GM18508 (cell line): ENCODE results near the gene CD180.

Source experiments
- ATAC-seq: cut with Tn5 transposase; IDR thresholded peaks from one replicate; pipeline ENCODE4 v1.9.1; 2021; ENCODE audit warnings: moderate number of reproducible peaks; ENCODE audit not compliant: insufficient read depth, unreplicated experiment

The CD180 gene

DNA sequence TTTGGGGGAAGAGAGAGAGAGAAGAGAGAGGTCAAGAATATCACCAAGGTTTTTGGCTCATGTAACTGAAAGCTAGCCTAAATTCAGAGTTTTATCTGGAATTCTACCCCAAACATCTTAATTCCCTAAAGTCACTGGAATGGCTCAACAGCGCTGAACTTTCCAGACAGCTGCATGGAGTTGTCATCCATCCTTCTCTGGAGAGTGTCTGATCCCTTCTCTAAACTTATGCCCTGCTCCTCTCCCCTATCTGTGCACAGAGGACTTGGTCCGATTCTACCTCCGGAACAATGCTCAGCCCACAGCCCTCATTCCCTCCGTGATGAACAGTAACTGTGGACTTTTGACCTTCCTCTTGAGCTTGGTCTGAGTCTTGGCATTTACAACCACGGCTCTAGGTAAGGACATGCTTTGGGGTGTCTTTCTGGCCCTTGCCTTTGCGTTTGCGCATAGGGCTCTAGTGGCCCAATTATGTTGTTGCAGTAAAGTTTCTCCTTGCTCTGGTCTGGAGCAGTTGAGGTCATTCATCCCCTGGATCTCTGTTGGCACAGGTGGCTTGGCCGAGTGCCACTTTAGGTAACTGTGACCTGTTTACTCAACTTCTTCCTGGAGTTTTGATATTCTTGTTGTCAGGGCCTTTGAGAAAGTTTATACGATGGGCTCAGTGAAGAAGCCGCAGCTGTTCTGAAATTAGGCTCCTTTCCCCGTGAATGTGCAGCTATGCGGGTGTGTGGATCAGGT is 18.3 kb upstream of the CD180 start:
- no peak for ATAC-seq

DNA sequence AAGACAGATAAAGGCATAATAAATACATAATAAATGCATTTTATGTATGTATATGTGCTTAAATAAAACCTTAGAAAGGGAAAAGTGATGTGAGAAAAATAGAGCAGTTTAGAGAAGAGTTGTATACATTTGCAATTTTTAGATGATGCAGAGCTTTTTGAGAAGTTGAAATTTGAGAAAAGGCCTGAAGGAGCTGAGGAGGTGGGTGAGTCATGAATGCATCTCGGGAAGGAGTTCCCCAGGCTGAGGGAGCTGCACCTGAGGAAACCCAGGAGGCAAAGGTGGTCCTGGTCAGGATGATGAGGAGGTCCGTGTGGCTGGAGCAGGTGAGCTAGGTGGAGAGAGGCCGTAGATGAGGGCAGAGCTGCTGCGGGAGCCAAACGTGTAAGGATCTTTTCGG is 17.4 kb upstream of the CD180 start:
- ATAC-seq, result no peak

DNA sequence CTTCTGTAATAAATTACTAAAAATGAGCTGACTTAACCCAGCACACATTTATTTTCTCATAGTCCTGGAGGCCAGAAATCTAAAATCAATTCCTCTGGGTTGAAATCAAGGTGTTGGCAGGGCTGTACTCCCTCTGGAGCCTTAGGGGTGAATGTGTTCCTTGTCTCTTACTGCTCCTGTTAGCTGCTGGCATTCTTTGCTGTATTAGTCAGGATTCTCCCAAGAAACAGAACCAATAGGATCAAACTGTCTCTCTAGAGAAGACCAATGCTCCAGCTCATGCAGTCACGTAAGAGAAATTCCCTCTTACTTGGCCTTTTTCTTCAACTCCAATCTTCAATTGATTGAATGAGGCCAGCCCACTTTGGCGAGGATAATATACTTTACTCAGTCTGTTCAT is 15.3 kb upstream of the CD180 start:
- no peak for ATAC-seq

DNA sequence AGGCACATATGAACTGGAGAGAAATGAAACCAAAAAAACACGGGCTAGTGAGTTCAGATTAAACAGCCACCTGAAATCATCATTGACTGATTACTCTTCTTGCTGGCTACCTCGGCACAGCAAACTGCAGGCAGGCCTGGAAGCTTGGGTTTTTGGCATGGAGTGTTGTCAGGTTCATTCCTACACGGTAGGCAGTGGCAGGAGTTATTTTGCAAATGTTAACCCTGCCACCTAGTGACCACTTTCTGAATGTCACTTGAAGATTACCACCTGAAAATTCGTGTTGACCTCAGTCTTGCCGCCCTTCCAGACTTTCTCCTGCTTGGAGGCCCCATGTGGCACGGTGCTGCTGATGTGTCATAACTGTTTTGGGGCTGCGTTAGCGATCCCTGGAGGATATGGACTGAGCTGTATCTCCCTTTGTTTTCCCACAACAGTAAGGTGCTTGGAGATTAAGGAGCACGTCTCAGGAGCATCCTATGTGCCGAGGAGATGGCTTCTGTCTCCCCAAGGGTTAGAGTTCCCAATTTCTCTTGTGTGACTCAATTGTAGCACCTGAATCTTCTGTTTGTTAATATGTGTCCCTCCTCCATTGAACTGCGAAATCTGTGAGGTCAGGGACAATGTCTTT is 12.7 kb upstream of the CD180 start:
- no peak for ATAC-seq

DNA sequence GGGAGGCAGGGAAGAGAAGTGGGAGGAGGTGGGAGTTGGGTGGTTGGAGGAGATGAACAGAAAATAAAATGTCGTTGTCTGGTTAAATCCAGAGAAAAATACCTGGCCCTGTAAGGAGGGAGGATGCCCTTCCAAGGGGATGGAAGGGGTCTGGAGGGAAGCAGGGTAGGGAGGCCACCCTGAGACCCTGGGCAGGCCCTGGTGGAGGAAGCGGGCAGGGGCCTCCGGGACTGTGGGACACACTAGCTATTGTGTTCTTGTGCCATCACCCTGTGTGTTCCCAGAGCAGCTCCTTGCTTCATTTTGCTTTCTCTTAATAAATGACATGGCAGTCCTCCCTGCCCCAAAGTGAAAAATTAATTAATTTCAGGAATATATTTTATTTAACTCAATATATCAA is 11.8 kb upstream of the CD180 start:
- no peak for ATAC-seq

DNA sequence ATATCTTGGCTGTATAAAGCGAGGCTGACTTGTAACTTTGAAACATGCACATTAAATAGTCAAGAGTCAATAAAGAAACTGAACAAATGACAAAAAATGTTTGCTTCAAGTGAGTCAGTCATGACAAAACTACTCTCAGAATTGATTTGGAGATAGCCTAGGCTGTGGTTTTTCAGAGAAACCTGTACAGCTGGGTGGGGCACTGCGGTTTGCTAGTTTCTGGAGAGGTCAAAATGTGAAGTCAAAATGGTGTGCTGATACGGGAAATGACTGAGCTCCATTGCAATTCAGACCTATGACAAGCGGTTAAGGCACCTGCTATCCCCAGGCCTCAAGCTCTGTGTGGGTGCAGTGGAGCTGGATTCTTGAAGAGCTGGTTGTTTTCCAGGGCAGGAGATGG is 10.3 kb upstream of the CD180 start:
- ATAC-seq, result peak; percentile 79

DNA sequence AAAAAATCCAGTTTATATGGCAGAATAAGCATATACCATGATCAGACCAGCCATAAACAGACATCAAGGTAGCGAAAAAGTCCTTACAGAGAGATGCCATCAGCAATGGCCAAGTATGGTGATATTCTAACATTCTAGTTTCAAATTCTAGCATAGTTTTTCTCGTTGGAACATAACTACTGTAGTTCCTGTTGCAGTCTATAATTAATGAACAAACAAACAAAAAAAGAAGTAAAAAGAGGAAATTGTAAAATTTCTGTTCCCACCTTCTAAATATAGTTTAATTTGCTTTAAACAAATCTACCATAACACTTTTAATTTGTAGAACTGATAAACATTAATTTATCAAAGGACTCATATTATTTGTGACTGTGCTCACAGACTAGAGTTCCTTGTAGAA is 9.9 kb upstream of the CD180 start:
- ATAC-seq, result no peak

DNA sequence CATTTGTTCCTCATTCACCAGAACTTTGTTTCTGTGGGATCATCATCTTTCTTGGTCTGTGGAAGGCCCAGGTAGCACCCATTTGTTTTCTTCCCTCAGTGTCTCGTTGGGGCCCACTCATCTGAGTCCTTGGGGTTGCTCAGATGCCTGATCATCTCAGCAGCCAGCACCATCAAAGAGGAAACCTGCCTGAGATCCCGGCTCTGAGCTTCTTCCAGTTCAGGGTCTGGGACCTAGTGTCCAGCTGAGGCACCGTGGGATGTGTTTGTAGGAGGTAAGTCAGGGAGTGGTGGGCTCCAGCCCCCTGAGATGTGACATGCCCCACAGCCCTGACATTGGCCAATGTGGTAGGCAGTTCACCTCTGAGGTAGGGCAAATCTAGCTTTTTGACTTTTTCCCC is 9.4 kb upstream of the CD180 start:
- no peak for ATAC-seq

DNA sequence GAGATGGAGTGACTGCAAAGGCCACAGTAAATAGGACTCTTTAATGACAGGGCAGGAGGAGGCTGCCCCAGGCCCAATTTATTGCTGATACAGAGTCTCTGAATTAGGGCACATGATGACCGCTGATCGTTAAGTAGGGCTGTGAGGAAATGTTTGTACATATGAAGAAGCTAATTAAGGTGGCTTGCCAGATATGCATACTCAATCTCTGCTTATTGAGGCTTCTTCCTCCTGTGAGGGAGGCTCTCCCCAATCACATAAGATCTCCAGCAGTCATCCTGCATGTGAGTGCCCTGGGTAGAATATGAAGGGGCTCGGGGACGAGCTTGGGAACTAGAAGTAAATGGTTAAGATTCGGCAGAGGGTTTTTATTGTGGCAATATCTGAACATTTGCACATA is 8.2 kb upstream of the CD180 start:
- no peak for ATAC-seq

DNA sequence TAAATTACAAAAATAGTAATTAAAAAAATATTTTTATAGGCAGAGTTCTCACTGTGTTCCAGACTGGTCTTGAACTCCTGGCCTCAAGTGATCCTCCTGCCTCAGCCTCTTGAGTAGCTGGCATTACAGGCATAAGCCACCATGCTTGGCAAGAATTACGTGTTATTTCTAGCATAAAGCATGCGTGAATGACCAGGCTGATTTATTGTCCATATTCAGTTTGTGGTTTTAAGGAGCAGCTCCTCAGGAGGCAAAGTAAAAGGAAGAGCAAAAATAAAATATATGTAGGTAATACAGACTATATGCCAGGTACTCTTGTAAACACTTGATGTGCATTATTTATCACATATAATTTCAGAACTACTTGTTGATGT is 7.1 kb upstream of the CD180 start:
- no peak for ATAC-seq

DNA sequence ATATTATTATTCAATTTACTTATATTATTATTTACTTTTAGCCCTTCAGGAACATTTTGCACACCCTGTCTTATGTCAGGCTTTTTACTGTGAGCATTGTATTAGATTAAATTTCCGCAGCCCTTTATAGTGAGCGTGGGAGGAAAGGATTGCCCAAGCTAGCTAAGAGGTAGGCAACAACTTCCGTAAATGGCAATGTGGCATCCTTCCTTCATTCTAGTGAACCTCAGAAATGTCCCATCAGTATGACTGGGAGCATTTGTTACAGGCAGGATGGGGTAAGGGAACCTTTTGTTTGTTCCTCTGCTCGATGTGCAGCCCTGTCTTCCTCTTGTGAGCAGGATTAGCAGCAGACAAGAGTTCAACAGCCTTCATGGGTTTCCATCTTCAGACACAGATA is 6.2 kb upstream of the CD180 start:
- no peak for ATAC-seq

DNA sequence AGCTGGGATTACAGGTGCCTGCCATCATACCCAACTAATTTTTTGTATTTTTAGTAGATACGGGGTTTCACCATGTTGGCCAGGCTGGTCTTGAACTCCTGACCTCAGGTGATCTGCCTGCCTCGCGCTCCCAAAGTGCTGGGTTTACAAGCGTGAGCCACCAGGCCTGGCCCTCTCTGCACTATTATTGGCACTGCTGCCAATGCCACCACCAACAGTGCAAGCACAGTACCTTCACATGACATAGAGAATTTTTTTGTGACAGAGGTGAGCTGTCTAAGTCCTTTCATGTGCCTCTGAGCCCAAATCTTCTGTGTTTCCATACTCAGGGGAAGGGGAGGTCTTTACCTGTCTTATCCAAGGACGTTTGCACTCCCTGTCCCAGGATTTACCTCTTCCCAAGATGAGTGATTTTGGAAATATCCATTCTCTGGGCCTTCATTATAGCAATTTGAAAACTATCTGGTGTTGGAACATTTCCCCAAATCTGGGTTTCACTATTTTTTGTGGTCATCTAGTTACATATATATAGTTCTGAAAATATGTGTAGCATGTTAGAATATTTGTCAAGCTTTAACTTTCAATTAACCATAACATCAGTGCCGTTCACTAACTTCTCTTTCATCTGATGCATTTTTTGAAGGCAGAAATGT is 5.4 kb upstream of the CD180 start:
- ATAC-seq, result no peak

DNA sequence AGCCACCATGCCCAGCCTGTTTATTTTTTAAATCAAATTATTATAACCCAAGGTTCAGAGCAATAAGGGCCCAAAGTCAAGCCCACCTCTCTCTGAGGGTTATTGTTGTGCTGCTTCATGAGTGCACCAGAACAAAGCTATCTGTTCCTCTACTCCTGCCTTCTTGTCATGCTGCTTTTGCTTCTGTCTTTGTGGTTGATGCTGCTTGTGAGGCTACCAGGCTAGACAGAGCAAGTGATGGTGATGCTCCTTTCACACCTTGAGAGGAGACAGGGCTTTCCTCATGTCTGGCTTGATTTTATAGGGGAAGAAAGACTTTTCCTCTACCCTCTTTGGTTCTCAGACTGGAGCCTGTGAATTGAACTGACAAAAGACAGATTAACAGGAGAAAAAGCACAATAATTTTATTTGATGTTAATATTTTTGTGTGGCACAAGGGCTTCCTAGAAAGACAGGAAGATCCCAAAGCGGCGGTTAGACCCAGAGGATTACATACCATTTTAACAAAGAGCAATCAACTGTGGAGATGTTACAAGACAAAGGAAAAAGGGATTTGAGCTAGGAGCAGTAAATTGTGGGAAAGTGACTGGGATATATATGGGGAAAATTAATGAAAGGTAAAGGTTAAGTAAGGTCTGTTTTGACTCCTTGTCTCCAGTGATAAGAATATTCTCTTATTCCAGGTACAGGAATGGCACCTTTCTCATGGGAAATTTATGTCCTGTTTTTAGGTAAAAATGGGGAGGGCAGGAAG is 4.4 kb upstream of the CD180 start:
- no peak for ATAC-seq

DNA sequence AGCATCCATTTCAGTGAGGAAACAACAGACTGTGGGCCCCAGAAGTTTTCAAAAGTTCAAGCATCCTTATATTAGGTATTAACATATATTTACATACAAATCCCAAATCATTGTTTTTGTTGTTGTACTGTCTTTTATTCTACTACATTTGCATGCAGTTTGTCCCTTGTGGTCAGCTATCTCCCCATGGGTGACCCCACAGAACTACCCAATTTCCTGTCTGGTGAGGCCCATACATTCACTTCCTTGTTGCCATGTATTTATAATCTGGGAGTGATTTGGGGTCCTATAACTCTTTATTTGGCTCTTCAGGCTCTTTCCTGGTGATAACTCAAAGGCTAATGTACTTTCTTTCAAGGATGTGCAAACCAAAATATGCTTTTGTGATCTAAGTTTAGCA is 3.3 kb upstream of the CD180 start:
- ATAC-seq, result no peak

DNA sequence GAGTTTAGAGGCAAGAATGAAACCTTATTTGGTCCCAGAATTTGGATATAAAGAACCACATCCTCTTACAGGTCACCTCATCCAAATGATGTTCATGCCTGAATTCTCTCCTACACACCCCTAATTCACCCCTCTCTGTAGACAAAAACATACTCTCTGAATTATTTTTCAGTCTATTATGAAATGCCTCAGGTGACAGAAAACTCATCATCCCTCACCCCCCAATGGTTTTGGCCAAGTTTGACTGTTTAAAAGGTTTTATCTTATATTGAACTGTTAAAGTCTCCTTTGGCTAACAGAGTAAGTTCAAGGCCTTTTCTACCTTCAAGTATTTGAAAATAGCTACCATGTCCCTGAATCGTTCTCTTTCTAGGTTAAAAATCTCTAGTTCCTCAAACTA is 2.3 kb upstream of the CD180 start:
- ATAC-seq, result no peak

DNA sequence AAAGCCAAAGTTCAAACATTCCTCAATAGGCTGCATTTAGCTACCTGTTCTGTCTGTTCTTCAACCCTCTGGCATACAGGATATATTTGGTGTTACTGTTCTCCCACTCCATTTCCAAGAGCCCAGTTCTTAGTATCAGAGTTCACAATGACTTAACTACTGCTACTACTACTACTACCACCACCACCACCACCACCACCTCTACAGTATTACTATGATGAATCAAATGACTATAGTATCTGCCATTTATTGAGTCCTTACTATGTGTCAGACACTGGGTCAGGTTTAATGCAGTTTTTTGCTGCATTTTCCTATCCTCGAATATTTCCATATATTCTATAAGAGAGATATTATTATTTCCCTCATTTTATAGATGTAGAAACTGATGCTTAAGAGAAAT is 937 bp upstream of the CD180 start:
- no peak for ATAC-seq

DNA sequence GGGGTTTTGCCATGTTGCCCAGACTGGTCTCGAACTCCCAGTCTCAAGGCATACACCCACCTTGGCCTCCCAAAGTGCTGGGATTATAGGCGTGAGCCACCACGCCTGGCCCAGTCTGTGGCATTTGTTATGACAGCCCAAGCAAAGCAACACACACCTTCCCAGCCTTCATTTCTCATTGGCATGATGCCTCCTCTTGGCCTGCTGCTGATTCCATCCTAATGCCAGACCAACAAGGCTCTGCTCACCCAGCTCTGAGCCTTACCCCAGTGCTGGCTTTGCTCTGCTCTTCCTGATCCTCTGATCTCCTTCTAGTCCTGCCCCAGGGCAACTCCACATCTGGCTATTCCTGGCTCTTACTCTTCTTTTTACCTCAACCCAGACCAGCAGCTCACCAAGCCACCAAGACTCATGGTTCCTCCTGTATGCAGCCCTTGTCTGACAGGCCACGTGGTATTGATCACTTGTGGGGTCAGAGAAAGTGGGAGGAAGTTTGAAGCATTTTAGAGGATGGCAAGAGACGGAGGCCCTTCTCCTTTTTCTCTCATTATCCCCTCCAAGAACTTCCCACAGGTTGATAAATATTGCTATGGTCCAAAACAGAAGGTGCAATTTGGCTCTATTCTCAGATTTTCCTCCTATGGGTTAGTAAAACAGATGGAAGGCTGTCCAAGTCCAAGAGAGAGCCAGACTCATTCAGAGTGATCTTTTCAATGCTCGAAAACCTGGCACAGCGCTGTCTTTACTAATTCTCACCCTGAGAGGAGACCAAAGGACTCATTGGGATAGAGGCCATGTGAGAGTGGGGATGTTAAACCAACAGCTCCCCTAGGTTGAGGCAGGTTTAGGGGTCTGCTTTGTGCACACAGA is 958 bp downstream of the CD180 start:
- ATAC-seq, result no peak

DNA sequence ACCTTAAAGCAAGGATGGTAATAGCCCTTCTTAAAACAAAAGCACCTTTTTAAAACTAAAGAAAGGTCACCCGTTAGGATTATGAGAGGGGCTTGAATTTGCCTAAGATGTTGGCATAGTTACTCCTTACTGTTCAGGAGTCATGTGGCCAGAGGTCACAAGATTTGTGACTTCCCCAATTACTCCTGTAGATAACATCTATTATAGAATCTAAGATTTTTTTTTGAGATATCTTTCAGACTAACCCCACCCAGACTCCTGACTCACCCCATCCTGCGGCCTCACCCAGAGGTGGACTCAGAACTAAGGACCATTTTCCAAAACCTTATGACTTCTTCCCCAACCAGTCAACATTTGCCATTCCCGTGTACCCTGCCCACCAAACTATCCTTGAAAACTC is 2.4 kb downstream of the CD180 start:
- no peak for ATAC-seq

DNA sequence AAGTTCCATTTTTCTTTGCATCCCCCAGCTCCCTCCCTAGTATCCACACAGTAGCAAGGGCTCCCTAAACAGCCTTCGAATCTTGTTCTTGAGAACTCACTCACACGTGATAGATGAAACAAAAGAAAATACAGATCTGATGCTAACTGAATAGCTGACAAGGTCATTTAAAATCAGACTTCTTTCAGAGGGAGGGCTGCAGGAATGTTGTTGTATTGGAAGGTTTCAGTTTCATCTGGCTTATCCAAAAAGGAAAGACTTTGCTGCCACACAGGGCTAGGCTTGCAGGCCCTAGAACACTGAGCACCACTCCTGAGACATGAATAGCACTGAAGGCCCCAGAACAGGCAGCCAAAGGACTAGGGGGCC is 3.2 kb downstream of the CD180 start:
- ATAC-seq, result no peak

DNA sequence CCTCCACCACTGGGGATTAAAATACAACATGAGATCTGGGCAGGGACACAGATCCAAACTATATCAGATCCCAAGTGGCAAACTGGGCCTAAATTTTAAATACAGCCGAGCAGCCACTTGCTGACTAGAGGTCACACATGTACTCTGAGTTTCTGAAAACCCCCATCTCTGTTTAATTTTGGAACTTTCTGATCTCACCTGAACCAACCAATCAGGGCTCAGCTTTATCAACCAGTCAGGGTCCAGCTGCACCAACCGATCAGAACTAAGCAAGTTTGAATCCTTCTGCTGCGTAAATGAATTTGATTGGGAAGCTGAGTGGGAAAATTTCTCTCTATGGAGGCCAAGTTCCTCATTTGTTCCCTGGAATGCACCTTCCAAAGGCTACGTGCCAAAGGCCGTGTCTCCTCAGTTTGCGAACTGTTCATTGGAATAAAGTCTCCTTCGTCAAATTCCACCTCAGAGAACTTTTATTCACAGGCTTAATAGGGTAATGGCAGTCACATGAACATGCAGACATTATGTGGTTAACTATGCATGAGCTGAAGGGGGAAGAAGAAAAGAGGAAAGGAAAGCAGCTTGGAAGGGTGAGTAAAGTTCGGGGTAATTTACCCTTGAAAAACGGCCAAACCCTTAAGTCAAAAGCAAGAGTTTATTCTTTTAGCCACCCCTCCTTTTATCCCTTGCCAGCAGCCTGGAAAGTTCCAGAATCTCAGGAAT is 3.7 kb downstream of the CD180 start:
- ATAC-seq, result no peak
